Activated CD4-positive, alpha-beta T cell treated with anti-CD3 and anti-CD28 coated beads for 4 hours (primary cell): ENCODE results near the gene TCHH.
"Not testable (repeated sequence)": the region's sequence is repeated elsewhere in the genome, so short reads cannot be mapped to it uniquely, and the experiment has no call there.

Source experiments
- DNase-seq, 2 donors: peaks; one replicate each; pipeline ENCODE4 v3.0.0-alpha.2; 2020

TCHH gene

DNA sequence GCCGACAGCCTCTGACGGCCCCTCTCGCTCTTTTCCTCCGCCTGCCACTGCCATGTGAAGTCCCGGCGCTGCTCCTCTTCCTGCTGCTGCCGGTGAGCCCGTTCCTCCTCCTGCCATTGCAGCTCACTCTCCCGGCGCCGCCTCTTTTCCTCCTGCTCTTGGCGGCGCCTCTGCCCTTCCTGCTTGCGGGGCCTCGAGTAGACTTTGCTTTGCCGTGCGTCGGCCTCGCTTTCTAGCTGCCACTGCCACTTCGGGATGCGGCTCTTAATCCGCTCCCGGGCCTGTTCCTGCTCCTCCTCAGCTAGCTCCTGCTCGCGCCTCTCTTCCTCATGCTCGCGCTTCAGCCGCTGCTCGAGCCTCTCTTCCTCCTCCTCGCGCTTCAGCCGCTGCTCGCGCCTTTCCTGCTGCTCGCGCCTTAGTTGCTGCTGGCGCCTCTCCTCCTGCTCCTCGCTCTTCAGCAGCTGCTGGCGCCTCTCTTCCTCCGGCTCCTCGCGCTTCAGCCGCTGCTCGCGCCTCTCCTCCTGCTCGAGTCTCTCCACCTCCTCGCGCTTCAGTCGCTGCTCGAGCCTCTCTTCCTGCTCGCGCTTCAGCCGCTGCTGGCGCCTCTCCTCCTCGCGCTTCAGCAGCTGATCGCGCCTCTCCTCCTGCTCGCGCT, 4.3 kb downstream of the TCHH start:
- DNase-seq = no peak

DNA sequence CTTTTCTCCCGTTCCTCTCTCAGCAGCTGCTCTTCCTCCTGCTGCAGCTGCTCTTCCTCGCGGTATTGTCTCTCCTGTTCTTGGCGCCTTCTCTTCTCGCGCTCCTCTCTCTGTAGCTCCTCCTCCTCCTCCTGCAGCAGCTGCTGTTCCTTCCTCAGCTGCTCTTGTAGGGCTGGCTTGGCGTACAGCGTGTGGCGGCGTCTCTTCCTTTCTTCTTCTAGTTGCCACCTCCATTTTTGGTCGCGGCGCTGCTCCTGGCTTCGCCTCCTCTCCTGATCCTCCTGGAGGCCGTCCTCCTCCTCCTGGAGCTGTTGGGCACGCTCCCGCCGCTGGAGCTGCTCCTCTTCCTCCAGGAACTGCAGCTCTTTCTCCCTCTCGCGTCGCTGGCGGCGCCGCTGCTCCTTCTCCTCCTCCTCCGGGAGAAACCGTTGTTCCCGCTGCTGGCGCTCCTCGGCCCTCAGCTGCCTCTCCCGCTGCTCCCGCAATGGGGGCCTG, 4.8 kb downstream of the TCHH start:
- DNase-seq = peak; percentile 3 to 20

DNA sequence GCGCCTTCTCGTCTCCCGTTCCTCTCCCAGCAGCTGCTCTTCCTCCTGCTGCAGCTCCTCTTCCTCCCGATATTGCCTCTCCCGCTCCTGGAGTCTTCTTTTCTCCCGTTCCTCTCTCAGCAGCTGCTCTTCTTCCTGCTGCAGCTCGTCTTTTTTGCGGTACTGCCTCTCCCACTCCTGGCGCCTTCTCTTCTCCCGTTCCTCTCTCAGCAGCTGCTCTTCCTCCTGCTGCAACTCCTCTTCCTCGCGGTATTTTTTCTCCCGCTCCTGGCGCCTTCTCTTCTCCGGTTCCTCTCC, 5.3 kb downstream of the TCHH start:
- DNase-seq = no peak

DNA sequence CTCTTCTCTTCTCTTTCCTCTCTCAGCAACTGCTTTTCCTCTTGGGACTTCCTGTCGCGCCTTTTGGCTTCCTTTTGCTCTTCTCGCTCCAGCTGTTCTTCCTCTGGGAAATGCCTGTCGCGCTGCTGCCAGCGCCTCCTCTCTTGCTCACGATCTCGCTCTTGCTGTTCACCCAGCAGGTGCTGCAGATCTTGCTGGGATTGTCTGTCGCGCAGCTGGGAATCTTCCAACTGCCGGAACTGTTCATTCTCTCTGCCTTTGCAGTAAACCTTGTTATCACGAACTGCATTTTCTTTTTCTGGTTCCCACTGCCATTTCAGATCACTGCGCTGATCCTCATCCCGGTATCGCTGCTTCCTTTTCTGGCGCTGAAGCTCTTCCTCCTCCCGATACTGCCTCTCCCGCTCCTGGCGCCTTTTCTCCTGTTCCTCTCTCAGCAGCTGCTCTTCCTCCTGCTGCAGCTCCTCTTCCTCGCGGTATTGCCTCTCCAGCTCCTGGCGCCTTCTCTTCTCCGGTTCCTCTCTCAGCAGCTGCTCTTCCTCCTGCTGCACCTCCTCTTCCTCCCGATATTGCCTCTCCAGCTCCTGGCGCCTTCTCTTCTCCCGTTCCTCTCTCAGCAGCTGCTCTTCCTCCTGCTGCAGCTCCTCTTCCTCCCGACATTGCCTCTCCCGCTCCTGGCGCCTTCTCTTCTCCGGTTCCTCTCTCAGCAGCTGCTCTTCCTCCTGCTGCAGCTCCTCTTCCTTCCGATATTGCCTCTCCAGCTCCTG, 5.8 kb downstream of the TCHH start:
- no peak for DNase-seq

DNA sequence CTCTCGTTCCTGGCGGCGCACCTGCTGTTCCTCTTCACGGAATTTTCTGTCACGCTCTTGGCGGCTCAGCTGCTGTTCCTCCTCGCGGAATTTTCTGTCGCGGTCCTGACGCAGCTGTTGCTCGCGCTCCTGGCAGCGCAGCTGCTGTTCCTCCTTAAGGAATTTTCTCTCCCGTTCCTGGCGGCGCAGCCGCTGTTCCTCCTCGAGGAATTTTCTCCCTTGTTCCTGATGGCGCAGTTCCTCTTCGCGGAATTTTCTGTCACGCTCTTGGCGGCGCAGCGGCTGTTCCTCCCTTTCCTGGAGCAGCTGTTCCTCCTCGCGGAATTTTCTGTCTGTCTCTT, 6.4 kb downstream of the TCHH start:
- no peak for DNase-seq

DNA sequence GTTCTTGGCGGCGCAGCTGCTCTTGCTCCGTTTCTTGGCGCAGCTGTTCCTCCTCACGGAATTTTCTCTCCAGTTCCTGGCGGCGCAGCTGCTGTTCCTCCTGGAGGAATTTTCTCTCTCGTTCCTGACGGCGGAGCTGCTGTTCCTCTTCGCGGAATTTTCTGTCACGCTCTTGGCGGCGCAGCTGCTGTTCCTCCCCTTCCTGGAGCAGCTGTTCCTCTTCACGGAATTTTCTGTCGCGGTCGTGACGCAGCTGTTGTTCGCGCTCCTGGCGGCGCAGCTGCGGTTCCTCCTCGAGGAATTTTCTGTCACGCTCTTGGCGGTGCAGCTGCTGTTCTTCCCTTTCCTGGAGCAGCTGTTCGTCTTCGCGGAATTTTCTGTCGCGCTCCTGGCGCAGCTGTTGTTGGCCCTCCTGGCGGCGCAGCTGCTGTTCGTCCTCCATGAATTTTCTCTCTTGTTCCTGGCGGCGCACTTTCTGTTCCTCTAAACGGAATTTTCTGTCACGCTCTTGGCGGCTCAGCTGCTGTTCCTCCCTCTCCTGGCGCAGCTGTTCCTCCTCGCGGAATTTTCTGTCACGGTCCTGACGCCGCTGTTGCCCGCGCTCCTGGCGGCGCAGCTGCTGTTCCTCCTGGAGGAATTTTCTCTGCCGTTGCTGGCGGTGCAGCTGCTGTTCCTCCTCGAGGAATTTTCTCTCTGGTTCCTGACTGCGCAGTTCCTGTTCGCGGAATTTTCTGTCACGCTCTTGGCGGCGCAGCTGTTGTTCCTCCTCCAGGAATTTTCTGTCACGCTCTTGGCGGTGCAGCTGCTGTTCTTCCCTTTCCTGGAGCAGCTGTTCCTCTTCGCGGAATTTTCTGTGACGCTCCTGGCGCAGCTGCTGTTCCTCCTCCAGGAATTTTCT, 7.0 kb downstream of the TCHH start:
- DNase-seq = no peak

DNA sequence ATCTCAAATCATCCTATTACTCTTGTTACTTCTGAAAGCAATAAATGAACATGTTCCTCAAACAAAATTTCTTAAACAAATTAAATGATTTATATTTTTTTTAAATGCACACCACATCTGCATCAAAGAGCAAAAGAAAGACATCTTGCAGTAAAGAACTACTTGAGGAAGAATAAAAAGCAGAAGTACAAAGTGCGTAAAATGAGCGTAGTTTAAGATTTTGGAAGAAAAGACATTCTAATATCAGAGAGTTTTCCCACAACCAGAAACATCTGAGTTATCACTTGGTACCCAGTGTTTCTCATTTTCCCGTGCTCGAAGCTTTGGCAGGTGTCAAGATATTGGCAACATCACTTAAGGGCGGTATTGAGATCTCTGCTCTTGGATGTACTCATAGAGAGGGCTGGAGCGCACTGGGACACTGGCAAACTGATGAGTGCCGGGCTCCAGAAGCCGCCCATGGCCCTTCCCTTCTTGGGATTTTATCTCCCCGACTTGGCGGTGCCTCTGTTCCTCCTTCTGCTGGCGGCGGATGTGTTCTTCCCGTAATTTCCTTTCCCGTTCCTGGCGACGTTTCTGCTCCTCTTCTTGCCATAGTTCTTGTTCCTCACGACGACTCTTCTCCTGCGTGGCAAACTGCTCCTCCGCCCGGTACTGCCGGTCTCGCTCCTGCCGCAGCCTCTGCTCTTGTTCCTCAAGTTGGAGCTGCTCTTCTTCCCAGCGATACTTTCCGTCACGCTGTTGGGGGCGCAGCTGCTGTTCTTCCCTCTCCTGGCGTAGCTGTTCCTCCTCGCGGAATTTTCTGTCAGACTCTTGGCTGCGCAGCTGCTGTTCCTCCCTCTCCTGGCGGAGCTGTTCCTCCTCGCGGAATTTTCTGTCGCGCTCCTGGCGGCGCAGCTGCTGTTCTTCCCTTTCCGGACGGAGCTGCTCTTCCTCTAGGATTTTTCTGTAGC, 7.9 kb downstream of the TCHH start:
- DNase-seq = no peak

DNA sequence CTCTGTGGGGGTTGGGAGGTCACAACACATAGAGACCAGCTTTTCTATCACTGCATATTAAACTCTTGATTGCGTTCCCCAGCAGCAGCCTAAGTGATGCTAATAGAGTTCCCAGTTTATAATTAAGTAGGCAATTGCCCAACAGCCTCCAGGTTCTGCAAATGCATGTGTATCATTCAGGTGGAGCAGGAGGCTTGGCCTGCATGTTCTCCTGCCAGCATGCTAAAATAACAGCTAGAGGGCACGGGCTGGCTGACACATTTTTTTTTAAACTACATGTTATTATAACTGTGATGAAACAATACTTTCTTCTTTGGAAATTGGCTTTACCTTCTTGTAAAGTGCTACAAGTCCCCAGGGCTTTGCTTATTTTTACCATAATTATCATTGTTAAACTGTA, 10.4 kb downstream of the TCHH start:
- DNase-seq = no peak

DNA sequence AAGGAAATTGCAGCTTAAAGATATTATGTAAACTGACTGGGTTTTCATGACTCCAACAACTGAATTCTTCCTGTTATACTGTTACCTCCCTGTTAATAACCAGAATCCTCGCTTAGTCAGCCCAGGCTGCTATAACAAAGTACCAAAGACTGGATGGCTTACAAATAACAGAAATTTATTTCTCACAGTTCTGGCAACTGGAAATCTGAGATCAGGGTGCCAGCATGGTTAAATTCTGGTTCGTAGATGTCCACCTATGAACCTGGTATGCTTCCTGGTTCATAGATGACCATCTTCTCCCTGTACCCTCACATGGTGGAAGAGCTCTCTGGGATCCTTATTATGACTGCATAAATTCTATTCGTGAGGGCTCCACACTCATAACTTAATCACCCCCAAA, 18.3 kb downstream of the TCHH start:
- no peak for DNase-seq

DNA sequence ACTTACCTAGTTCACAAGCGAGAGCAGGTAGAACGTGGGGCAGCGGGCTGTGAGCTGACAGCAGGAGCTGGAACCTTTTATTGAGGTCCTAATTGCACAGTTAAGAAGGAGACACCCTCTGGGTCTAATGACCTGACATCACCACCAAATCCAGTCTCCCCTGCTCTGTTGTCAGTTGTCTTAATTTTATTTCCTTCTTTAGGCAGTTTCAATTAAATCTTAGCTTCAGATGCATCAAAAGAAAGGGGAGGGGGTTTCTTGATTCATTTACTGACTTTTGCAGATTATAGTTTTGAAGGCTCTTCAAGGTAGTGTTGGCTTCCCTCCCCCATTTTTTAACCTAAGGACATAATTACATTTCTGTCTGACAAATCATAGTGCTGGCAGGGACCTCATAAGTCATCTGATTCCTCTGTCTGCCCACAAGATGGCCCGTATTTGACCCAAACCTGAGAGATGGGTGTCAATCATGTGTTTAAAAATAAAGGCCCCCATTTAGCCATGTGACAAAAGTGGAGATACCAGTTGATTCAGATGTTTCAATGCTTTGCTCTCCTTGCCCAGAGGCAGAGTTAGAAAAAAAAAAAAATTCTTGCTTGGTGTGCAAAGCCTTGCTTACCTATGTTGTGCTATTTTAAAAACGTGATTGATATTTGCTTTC, 26.1 kb downstream of the TCHH start, which contains the start of gene TCHHL1:
TSS of gene TCHHL1 (minus strand) at position 51 of the 661 bp plus-strand sequence. CDS start 921 bp downstream, outside the sequence.
- DNase-seq = no peak

DNA sequence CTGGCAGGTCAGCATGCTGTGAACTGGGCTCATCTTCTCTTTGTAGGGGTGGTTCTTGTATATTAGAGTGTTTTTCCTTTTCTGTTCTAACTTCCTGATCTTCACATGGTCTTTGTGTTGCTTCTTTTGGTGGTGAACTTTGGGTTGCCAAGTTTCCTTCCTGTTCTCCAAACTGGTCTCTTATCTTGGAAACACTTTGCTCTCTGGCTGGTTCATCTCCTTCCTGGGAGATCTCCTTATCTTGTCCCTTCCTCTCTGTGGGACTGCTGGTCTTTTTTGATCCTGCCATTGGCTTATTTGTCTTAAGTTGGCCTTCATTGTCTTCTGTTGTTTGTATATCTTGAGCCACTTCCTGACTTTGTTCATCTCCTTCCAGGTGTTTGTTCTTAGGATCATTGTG, 28.5 kb downstream of the TCHH start:
- no peak for DNase-seq

DNA sequence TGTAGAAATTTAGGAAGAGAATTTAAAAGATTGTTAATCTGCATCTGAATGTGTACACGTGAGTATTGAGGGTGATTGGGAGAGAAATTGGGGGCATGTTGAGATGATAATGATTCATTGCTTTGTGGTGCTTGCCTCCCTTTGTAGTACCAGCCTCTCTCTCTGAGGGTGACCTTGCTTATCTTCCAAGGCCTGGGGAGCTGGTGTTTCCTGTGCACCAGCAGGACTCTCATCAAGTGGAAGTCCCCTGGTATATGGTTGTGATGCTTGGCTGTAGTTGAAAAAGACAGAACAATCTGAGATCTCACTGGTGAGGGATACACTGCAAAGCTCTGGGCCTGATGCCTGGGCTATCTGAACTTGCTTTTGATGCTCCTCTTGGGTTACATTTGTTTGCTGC, 30.4 kb downstream of the TCHH start:
- DNase-seq = no peak

DNA sequence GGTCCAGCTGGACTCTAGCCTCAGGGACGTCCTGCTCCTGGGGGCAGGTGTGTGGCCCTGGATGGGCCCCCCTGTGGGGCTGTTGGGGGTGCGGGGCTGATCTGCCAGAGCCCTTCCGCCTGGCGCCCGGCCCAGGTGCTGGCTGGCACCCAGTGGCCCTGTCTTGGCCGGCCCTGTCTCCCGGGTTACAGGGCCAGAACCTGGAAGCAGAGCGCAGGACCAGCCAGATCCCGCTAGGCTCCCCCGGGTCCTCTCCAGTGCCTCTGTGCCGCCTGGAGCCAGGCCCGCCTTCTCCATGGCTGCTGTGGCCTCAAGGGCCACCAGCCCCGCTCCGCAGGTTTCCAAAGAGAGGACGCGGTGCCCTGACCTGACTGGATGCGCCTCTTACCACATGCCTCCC, 34.2 kb downstream of the TCHH start:
- not testable (repeated sequence) for DNase-seq

DNA sequence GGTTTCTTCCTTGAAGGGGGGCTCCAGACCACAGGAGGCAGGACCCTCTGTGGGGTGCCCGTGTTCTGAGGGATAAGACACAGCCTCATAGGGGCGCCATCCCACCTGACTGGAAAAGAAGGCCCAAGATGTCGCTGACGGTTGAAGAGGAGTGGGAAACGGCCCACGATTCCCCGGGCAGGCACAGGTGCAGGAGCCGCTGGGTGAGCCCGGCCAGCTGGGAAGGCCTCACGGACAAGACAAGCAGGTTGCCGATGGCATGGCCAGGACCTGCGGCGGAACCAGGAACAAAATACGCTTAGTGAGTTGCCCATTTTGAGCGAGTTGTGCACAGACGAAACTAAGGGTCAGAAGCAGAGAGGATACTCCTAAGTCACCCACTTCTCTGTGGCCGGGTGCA, 34.8 kb downstream of the TCHH start:
- DNase-seq = not testable (repeated sequence)

DNA sequence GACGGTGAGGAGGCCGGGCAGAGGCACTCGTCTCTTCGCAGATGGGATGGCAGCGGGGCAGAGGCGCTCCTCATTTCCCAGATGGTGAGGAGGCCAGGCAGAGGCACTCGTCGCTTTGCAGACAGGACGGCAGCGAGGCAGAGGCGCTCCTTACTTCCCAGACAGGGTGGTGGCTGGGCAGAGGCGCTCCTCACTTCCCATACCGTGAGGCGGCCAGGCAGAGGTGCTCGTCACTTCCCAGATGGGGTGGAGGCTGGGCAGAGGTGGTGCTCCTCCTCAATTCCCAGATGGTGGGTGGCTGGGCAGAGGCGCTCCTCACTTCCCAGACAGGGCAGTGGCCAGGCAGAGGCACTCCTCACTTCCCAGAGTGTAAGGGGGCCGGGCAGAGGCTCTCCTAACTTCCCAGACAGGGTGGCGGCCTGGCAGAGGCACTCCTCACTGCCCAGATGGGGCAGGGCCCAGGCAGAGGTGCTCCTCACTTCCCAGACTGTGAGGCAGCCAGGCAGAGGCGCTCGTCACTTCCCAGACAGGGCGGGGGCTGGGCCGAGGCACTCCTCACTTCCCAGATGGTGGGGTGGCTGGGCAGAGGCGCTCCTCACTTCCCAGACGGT, 36.3 kb downstream of the TCHH start:
- no peak for DNase-seq

DNA sequence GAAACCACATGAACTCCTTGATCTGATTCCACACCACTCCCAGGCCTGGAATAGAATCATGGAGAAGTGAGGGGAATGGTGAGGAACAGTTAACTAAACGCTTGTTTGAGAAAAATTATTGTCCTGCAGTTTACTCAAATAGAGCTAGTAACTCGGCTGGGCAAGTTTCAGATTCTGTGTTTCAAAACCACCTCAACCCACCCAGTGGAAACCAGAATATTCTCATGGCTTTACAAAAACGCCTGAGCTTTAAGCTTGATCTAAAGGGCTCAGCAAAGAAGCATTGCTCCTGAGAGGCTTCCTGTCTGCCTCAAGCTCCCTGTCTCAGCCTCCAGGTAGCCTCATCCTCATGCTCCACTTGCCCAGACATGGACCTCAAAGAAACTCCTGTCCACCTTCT, 42.9 kb downstream of the TCHH start:
- no peak for DNase-seq

DNA sequence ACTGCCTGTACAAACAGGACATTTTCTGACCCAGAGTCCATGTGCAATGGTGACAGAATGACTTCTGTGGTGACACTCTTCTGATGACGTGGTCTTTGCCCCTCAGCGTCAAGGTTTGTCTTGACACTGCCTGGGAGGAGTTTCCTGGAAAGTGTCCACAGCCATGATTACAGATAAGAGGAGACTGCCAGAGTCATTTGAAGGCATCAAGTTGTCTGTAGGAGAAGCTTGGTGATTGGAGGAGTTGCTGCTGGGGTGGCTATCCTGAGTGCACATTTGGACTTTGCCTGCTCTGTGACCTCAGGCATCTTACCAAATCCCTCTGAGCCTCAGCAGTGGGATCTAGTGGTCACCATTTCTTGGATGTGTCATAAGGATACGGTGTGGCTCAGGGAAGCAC, 44.1 kb downstream of the TCHH start:
- no peak for DNase-seq

DNA sequence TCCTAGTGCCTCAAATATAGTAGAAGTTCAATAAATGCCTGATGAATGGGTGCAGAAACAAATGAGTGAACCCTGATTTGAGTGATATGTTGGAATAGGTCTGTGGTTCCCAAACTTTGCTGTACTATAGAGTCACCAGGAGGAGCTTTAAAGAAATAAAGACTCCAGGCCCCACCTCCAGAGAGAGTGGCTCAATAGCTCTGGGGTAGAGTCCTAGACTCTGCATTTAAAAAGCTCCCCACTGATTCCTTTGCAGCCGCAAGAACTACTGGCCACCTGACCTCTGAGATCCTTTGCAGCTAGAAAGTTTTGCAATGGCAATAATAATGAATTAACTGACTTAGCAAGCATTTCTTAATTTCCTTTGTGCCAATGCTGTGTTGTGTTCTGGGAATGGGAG, 47.3 kb downstream of the TCHH start:
- no peak for DNase-seq

DNA sequence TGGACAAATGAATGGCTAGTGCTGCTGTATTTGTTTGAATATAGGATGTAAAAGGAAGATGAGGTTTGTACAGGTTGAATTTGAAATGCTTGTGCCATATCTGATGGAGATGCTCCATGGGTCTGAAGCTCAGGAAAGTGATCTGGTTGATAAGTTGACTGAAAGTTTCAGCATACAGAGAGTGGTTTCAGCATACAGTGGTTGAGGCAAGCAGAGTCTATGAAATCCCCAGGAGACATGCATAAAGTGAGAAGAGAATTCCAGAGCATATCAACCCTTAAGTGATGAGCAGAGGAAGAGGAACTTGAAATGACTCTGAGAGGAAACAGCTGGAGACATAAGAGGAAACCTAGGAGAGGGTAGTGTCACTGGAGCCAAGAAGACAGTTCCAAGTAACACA, 48.1 kb downstream of the TCHH start:
- no peak for DNase-seq

DNA sequence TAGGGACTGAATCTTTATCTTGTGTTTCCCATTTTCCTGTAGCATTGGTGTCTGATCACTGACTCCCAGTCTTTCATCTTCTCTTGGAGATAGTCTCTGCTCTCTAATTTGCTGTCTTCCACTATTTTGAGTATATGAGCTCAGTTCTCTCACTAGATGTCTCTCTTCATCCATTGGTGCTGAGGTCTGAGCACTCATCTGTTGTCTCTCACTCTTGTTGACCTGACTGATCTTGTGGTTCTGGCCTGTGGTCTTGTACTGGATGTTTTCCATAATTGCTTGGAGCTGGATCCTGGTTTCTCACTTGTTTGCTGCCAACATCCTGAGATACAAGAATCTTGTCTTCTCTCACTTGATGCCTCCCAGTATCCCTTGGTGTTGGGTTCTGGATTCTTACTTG, 53.3 kb downstream of the TCHH start:
- no peak for DNase-seq
